NCI-H748 treated with DMSO at 0.1 percent for 48 hours (cell line): ENCODE results near the gene ESPL1.

Experiments
- DNase-seq: peaks from one replicate; lab custom pipeline; 2025; lab: John Stamatoyannopoulos, UW

The ESPL1 gene

DNA sequence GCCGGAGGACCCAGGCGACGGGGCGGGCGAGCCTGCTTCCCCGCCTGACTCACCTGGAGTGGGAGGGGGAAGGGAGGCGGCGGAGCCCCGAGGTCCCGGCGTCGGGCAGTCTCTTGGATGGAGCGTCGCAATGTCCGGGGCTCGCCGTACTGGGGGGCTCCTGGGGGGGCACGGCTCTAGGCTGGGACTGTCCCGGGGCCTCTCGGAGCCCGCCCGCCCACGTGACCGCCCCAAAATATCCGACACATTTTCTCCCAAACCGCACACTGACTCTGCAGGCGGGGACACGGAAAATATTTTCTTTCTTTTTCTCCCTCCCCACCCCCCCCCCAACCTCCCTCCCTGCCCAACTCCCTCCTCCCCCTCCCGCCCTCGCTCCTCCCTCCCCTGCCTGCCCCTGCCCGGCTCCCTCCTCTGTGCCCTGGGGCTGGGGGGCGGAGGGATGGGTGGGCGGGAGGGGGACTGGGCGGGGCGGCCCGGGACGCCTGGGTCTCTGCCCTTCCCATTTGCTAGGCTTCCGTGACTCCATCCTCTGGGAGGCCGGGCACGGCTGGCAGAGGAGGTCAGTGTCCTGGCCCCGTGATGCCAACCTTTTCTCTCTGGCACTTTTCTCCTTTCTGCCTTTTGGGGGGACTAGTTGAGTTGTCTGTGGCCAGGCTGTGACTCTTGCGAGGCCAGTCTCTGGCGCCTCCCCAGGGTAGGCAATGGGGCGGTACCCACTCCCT is 36.0 kb upstream of the ESPL1 start, which contains the start of gene RARG:
Gene RARG, minus strand, starts transcription at position 289 of the 725 bp plus-strand sequence. CDS start 4,664 bp downstream, outside the sequence.
- DNase-seq, result no peak

DNA sequence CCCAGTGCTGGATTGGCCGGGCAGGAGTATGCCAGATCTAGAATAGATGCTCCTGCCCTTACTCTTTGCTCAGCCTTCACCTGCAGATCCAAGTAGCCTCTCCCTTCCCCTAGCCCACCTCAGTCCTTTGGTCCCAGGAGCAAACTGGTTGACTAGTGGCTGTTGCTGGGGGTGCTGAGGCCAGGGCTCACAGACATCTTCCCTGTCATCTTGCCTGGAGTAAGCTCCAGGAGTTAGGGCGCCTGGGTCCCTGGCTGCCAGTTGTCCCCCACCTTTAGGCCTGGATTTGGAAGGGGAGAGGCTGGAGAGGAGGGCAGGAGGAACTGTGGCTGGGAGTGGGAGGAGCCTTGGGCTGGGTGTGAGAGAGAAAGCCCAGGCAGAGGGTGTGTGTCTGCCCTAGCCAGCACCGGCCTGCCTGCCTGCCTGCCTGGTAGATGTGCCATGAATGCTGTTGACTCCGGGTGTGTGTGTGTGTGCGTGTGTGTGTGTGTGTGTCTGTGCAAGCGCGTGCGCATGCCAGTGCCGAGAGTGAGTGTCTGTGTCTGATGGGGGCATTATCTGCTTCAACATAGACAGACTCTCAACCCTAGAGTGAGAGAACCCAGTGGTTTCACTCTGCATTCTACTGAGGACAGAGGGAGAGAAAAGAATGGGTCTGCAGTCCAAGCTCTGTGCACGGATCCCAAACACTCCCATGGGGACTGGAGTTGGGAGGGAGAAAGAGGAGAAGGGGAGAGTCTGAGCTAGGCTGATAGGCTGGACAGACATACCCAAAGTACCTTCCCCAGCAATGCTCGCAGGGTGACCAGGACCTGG is 35.2 kb upstream of the ESPL1 start:
- DNase-seq, result no peak

DNA sequence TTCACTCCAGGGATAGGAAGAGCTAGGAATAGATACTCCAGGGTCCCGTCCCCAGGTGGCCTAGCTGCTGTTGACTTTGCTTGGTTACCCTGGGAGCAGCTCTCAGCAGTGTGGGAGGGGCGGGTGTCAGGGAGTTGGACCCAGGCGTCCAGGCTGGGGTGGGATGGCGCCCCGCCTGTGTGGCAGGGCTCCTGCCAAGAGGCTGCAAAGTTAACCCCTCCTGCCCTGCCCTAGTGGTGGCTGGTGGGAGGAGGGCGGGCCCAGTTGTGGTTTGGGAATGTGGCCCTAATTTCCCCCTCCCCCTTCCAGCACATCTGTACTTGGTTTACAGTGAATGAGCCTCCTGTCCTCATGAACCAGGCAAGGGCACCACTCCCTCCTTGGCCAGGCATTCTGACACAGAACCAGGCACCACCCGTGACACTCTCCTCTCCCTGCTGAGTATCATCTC is 34.4 kb upstream of the ESPL1 start:
- no peak for DNase-seq

DNA sequence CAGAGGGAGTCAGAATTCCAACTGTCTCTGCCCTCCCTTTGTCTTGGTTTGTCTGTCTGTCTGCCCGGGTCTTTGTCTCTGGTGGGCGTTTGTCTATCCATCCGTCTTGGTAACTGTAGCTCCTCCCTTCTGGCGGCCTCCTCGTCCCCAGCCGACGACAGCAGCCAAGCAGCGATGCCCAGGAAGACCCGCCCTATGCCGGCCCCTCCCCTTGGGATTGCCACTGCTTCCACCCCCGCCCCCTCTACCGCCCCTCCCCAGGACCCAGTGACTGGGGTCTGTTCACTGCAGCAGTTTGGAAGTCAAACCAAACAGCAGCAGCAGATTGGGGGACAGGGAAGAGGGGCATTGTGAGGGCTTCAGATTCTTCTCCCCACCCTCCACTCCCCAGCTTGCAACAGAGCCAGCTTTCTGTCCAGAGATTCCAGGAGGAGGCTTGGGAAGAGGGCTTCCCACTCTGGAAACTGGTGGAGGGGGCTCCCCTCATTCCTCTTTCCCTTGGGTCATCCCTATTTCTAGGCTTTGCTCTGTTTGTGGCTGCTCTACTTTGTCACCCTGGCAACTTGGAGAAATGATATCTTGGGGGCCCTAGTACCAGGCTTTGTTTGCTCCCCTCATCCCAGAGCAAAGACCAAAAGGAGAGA is 33.7 kb upstream of the ESPL1 start:
- peak; percentile 16 for DNase-seq

DNA sequence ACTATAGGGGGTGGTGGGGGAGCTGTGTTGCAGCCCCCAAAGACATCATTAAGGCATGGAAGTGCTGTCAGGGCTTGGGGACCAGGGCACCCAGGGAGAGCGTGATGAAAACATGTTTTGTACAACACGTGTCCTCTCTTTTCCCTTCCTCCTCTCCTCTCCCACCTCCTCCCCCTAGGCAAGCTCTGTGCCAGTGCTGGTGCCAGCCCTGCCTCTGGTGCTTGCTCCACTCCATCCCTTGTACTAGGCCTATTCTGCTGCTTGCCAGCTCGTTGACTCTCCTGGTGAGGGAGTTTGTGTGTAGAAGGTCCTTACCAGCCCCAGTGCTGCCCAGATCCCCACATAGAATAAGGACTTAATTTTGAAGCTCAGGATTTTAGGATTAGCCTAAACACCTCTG is 32.9 kb upstream of the ESPL1 start:
- no peak for DNase-seq

DNA sequence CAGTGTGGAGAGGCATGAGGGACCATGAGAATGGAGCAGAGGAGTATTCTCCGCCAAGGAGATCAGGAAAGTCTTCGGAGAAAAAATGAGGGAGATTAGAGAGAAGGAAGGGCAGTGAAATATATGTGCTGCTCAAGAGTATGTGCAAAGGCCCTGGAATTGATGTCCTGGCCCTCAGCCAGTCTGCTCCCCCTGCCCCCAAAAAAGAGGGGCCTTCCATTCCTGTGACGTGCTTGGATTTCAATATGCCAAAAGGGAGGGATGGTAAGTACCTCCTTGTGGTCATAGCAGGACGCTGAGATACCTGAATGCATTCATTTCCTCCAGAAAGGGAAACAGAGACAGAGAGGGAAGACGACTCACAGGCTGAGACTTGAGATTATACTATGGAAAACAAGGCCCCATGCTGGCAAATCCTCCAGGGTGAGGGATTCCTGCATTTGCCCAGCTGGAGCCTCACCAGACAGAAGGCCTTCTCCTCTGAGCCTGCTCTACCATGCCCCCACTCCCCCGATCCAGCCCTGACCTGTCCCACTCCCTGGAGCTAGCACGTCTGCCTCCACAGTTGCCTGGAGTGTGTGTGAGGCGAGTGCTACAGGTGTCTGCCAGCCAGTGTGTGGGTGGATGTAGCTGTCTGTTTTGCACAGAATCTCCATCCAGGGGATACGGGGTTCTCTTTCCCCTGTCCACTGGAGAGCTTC is 32.2 kb upstream of the ESPL1 start:
- DNase-seq, result no peak

DNA sequence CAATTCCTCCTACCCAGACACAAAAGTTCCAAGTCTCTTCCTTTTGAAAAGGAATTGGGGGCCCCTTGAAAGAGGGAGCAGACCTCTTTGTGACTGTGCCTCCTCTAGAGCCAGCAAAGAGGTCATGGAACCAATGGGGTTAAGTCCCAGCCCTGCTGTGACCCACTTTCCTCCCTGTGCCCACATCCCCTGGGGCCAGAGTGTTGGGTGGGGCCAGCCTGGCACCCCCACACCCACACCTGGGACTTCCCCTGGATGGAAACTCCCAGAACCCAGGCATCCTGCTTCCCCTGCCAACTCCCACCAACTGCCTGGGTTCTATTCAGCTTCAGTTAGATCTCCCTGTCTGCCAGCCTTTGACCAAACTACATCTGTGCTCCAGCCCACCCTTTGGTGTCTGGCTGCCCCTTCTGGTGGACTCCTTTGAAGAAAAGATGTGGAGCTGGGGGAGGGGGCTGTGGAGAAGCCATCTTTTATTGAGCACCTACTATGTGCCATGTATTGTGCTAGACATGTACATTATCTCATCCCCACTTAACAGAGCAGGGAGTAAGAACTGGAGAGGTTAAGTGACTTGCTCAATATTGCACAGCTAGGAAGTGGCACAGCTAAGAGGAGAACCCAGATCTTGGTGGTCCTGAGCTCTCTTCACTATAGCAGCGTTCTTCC is 31.5 kb upstream of the ESPL1 start:
- DNase-seq, result no peak

DNA sequence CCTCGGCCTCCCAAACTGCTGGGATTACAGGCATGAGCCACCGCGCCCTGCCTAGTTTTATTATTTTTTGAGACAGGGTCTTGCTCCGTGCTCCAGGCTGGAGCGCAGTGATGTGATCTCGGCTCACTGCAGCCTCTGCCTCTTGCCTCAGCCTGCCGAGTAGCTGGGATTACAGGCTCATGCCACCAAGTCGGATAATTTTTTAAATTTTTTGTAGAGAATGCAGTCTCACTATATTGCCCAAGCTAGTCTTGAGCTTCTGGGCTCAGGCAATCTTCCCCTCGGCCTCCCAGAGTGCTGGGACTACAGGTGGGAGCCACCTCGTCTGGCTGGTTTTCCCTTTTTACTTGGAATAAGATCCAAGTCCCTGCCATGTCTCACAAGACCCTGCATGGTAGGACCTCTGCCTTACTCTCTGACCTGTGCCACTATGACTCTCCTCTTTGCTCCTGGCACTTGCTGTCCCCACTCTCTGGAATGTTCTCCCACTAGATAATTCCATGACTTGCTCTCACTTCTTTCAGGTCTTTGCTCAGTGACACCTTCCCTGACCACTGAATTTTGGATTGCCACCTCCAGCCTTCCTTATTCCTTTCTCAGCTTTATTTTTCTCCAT is 28.3 kb upstream of the ESPL1 start:
- no peak for DNase-seq

DNA sequence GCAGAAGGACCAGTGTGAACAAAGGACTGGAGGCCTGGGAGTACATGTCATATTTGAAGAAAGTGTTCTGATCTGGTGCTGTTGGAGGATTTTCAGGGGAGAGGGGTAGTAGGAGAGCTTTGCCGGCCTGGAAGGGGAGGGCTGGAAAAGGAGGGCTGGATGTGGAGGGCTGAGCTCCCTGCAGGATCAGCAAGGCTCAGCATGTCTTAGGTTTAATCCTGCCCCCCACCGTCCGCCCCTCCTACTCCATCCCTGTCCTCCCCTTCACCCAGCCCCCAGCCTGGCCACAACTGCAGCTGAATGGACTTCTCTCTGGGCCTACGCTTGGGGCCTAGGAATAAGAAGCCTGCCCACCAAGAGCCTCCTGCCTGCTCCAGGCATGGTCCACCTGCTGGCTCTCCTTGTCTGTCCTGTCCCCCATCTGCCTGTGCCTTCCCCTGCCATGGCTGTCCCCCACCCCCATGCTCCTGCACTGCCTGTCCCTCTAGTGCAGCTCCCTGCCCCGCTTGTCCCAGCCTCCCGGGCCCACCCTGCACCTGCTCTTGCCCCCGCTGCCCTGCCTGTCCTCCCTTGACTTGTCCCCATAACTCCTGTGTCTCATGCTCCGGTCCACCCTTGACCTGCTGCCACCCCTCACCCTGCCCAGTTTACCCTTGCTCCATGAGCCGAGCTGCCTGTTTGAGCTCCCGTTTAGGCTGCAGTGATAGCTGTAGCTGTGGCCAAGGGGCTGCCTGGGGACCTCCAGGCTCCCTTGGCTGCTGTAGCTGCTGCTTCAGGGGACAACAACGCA is 26.3 kb upstream of the ESPL1 start:
- DNase-seq, result no peak

DNA sequence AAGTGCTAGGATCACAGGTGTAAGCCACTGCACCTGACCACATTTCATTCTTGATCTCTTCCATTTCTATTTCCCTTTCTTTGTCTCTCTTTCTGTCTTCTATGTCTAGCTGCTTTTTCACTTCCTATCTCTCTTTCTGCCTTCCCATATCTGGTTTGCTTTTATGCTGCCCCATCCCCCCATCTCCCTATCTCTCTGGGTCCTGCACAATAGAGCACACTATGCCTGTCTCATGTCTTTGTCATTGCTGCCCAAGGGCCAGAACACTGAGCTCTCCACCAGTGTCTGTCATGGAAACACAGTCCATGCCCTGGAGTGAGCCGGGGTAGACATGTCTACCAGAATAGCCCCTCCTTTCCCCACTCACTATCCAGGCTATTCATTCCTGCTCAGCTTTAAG is 23.8 kb upstream of the ESPL1 start:
- no peak for DNase-seq

DNA sequence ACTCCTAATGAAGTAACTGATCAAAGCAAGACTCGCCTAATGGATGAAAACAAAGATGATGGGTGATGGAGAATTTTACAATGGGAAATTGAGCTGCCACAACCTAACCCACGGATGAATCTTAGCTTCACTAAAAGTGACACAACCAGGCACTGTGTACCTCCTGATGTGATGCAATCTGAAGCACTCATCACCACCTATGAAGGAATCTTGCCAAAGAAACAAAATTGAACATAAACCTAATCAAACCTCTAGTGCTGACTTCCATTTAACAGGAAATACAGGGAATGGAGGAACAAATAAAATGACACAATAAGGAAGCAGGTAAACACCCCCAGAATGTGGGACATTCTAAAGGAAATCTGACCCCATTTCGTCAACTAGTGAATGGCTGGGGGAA is 22.8 kb upstream of the ESPL1 start:
- DNase-seq, result no peak

DNA sequence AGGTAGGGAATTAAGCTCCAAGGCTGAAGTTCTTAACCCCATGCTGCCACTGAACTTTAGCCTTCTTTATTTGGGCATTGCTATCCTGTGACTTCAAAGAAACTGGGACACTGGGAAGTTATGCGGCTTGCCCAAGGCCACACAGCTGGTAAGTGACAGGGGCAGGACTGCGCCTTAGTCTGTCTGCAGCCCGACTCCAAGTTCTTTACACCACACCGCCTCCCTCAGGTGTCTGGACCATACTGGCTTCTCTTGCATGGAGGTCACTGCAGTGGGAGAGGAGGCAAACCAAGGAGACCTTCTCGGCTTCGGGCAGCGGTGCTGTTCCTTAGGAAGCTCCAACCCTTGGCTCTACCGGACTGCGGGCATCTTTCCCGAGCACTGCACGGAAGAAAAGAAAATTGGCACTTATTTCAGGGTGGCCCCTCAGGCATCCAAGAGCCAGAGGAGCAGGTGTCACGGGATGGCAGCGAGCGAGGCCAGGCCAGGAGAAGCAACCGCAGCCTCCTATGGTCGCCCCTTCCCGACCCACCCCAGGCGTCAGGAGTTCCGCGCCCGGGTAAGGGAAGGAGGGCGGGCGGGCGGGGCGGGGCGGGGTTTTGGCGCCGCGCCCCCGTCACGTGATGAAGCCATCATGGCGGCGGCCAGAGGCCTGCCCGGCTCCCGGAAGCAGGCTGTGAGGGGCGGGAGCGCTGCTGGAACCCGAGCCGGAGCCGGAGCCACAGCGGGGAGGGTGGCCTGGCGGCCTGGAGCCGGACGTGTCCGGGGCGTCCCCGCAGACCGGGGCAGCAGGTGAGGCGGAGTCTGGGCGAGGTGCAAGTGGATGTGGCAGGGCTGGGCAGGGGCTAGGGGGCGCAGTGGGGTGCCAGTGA is 16.4 kb upstream of the ESPL1 start:
- peak; percentile 70 for DNase-seq

DNA sequence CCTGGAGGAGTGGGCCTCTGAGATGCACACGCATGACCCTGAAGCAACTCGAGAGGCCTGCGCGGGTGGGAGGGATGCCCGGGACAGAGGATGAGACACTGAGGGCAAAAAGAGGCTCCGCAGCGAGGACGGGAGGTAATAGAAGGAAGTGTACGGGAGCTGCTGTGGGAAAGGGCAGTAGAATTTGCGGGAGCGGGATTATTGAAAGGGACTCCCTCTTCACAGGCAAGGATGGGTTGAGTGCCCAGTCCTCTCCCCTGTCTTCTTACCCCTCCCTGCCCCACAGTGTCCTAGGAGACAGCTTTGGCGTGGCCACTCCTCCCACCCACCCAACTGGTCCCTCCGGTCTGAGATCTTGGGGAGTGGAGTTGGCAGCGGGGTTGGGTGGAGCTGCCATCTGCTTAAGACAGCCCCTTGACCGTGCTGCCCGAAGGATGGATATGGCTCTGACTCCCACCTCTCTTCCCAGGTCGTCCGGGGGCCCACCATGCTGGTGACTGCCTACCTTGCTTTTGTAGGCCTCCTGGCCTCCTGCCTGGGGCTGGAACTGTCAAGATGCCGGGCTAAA is 15.7 kb upstream of the ESPL1 start:
- no peak for DNase-seq

DNA sequence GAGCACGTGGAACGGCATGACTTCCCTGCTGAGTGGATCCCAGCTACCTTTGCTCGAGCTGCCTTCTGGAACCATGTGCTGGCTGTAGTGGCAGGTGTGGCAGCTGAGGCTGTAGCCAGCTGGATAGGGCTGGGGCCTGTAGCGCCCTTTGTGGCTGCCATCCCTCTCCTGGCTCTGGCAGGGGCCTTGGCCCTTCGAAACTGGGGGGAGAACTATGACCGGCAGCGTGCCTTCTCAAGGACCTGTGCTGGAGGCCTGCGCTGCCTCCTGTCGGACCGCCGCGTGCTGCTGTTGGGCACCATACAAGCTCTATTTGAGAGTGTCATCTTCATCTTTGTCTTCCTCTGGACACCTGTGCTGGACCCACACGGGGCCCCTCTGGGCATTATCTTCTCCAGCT is 14.8 kb upstream of the ESPL1 start:
- DNase-seq, result no peak

DNA sequence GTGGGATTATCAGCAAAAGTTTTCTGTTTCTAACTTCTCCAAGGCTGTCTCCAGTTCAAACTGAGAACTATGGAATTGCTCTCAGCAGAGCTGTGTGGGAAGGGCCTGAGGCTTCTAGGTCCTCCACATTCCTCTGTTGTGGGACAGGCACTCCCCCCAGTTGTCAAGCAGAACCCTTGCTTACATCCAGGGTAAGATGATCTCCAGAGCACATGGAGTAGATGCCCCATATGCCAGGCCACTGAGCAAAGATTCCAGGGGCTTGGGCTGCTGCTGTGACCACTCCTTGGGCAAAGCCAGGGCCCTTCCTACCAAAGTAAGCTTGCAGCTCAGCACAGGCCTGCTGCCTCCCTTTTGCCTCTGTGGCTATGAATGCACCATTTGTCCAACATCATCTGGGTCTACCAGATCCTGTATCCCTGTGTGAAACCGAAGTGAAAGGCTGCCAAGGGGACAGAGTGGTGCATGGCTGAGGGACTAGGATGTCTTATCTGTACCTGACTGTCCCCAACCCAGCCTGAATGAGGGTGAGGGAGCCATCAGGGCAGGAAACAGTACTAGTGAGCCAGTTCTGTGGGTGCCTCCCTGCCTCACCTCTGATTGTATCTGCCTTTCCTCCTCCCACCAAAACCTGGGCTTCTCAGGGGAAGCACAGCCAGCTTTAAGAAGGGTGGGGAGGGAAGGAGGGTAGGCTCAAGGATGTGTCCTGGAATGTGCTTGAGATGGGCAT is 13.1 kb upstream of the ESPL1 start:
- no peak for DNase-seq

DNA sequence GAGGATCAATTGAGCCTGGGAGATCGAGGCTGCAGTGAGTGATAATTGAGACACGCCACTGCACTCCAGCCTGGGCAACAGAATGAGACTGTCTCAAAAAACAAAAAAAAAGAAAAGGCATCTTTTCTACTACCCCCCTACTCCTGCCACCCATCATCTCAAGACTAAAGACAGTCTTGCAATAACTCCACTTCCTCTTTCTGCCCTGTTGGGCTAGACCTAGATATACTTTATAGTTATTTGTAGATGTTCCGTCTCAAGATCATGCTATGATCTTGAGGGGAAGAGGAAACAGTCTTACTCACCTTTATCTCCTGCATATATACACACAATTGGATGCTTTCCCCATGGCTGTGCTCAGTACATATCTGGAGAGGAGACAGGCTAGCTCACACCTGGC is 12.1 kb upstream of the ESPL1 start:
- no peak for DNase-seq

DNA sequence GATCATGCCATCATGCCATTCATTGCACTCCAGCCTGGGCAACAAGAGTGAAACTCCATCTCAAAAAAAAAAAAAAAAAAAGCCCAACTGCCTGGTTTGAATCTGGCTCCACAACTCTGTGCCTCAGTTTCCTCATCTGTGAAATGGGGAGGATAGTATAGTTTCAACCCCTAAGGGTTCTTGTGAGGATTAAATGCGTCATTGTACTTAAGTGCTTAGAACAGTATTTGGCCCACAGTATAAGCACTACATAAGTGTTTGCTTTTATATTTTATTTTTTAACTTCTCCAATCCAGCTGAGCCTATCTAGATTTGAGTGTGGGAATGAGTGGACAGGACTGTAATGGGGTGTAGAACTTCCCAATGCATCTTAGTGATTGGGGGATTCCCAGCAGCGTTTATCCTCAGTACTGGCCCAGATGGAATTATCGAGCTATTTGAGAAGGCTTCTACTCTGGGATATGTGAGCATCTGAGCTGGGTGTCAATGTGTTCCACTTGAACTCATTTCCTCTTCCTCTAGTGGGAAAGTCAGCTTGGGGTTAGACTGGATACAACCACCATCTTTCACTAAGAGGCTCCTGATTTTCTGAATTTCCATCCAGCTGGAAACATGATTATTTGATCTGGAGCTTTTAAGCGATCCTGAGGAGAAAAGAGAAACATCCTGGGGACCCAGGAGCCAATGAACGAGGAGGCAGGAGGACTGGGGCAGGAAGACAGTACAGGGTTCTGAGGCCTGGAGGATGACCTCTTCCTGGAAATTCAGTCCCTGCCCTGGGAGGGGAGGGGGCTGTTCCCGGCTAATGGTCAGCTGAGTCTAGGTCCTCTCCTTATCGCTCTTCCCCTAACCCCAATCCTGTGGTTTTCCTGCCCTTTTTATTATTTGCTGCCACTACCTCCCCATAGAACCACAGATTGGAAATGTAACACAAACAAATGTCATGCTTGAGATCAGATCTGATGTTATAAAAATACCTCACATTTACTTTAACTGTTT is 9.3 kb upstream of the ESPL1 start:
- DNase-seq, result no peak
